H9 (cell line): Measurements from ENCODE around the gene LZTR1. TPM values are rescaled to one million over a fixed set of nuclear protein-coding genes. Genes with fewer than 3 reads are reported as not detected.

Experiments
- DNase-seq: peaks from one replicate; pipeline ENCODE4 v3.0.0-alpha.2; 2017
- H2AFZ ChIP-seq: one replicate; pipeline ENCODE4 v1.6.1; 2013; ENCODE audit warnings: mild to moderate bottlenecking, low read length, control low read depth, moderate library complexity
- H2AK5ac ChIP-seq: 2 replicates; pipeline ENCODE4 v1.6.1; 2013; ENCODE audit warnings: low read length, control low read depth, mixed read lengths; ENCODE audit not compliant: insufficient read length
- H2BK120ac ChIP-seq: one replicate; pipeline ENCODE4 v1.6.1; 2013; ENCODE audit warnings: low read depth, mild to moderate bottlenecking, low read length, control low read depth, inconsistent platforms; ENCODE audit not compliant: poor library complexity, severe bottlenecking
- H2BK12ac ChIP-seq: 2 replicates; pipeline ENCODE4 v1.6.1; 2013; ENCODE audit warnings: low read length, control low read depth, mixed read lengths, low read depth; ENCODE audit not compliant: insufficient read length
- H2BK15ac ChIP-seq: 2 replicates; pipeline ENCODE4 v1.6.1; 2013; ENCODE audit warnings: low read depth, low read length, control low read depth
- H2BK20ac ChIP-seq: one replicate; pipeline ENCODE4 v1.6.1; 2013; ENCODE audit warnings: low read depth, mild to moderate bottlenecking, low read length, control low read depth, inconsistent platforms; ENCODE audit not compliant: poor library complexity, severe bottlenecking
- H2BK5ac ChIP-seq: 2 replicates; pipeline ENCODE4 v1.6.1; 2013; ENCODE audit warnings: low read length, control low read depth, mixed read lengths; ENCODE audit not compliant: insufficient read length
- H3K14ac ChIP-seq: 2 replicates; pipeline ENCODE4 v1.6.1; 2013; ENCODE audit warnings: low read length, control low read depth; ENCODE audit not compliant: insufficient read depth
- H3K18ac ChIP-seq: 2 replicates; pipeline ENCODE4 v1.6.1; 2013; ENCODE audit warnings: low read depth, mild to moderate bottlenecking, mixed read lengths, low read length, control low read depth; ENCODE audit not compliant: insufficient read length
- H3K23ac ChIP-seq: 2 replicates; pipeline ENCODE4 v1.6.1; 2013; ENCODE audit warnings: low read length, control low read depth, mixed read lengths, low read depth; ENCODE audit not compliant: insufficient read length
- H3K23me2 ChIP-seq: 2 replicates; pipeline ENCODE4 v1.6.1; 2013; ENCODE audit warnings: low read depth, mild to moderate bottlenecking, mixed read lengths, low read length, control low read depth; ENCODE audit not compliant: insufficient read length, poor library complexity, severe bottlenecking
- H3K27ac ChIP-seq: 2 replicates; pipeline ENCODE4 v1.5.1; 2013; ENCODE audit warnings: low read length, control low read depth, mixed read lengths, low read depth; ENCODE audit not compliant: insufficient read length
- H3K27me3 ChIP-seq: 2 replicates; pipeline ENCODE4 v1.6.1; 2013; ENCODE audit warnings: low read length, control low read depth, inconsistent platforms; ENCODE audit not compliant: insufficient read depth
- H3K4ac ChIP-seq: 2 replicates; pipeline ENCODE4 v1.6.1; 2013; ENCODE audit warnings: low read depth, mild to moderate bottlenecking, control low read depth, inconsistent platforms, low read length, moderate library complexity
- H3K4me1 ChIP-seq: 2 replicates; pipeline ENCODE4 v1.6.1; 2013; ENCODE audit warnings: low read length, control low read depth, inconsistent platforms; ENCODE audit not compliant: insufficient read depth
- H3K4me2 ChIP-seq: 2 replicates; pipeline ENCODE4 v1.6.1; 2013; ENCODE audit warnings: low read length, control low read depth, mixed read lengths; ENCODE audit not compliant: insufficient read length, insufficient read depth
- H3K56ac ChIP-seq: 2 replicates; pipeline ENCODE4 v1.6.1; 2013; ENCODE audit warnings: low read depth, mild to moderate bottlenecking, mixed read lengths, low read length, control low read depth; ENCODE audit not compliant: insufficient read length
- H3K79me1 ChIP-seq: 2 replicates; pipeline ENCODE4 v1.6.1; 2013; ENCODE audit warnings: low read depth, mild to moderate bottlenecking, moderate library complexity, low read length, control low read depth, inconsistent platforms; ENCODE audit not compliant: insufficient read depth, poor library complexity, severe bottlenecking
- H3K79me2 ChIP-seq: 2 replicates; pipeline ENCODE4 v1.6.1; 2013; ENCODE audit warnings: low read length, control low read depth, inconsistent platforms; ENCODE audit not compliant: insufficient read depth
- H3K9ac ChIP-seq: 2 replicates; pipeline ENCODE4 v1.6.1; 2013; ENCODE audit warnings: low read length, control low read depth, mixed read lengths; ENCODE audit not compliant: insufficient read length; ENCODE audit errors: extremely low read depth
- H3K9me3 ChIP-seq: one replicate; pipeline ENCODE4 v1.6.1; 2013; ENCODE audit warnings: low read depth, low read length, inconsistent platforms; ENCODE audit not compliant: control insufficient read depth
- H3T11ph ChIP-seq: one replicate; pipeline ENCODE4 v1.6.1; 2013; ENCODE audit warnings: mild to moderate bottlenecking, low read length, control low read depth, inconsistent platforms
- H4K20me1 ChIP-seq: one replicate; pipeline ENCODE4 v1.6.1; 2013; ENCODE audit not compliant: control insufficient read depth, insufficient read length, insufficient read depth
- H4K5ac ChIP-seq: 2 replicates; pipeline ENCODE4 v1.6.1; 2013; ENCODE audit warnings: low read depth, mild to moderate bottlenecking, mixed read lengths, low read length, control low read depth; ENCODE audit not compliant: insufficient read length
- H4K8ac ChIP-seq: replicated peaks from 2 replicates; pipeline ENCODE4 v1.6.1; 2013; ENCODE audit warnings: low read length, control low read depth, mixed read lengths, low read depth; ENCODE audit not compliant: insufficient read length
- H4K91ac ChIP-seq: 2 replicates; pipeline ENCODE4 v1.6.1; 2013; ENCODE audit warnings: low read depth, mild to moderate bottlenecking, moderate library complexity, mixed read lengths, low read length, control low read depth; ENCODE audit not compliant: insufficient read length
- H3K27ac Mint-ChIP-seq, 3 experiments: 2 replicates in 2 of 3; 3 replicates in 1 of 3; pipeline ENCODE4 v1.8.0; 2020 to 2021; ENCODE audit warnings: mixed read lengths in 3 of 3, mild to moderate bottlenecking in 1 of 3, moderate library complexity in 1 of 3
- H3K27me3 Mint-ChIP-seq: 2 replicates; pipeline ENCODE4 v1.8.0; 2021; ENCODE audit warnings: low read depth, mild to moderate bottlenecking, moderate library complexity, mixed read lengths
- H3K36me3 Mint-ChIP-seq, 3 experiments: 2 replicates in 2 of 3; 3 replicates in 1 of 3; pipeline ENCODE4 v1.8.0; 2020 to 2021; ENCODE audit warnings: low read depth in 3 of 3, mixed read lengths in 3 of 3; ENCODE audit not compliant: insufficient read depth in 1 of 3
- H3K4me1 Mint-ChIP-seq, 2 experiments: 2 replicates each; pipeline ENCODE4 v1.8.0; 2020; ENCODE audit warnings: mixed read lengths in 2 of 2
- H3K4me3 Mint-ChIP-seq, 2 experiments: 2 replicates in 1 of 2; 3 replicates in 1 of 2; pipeline ENCODE4 v1.8.0; 2020 to 2021; ENCODE audit warnings: mild to moderate bottlenecking in 2 of 2, mixed read lengths in 2 of 2, moderate library complexity in 1 of 2
- H3K9me3 Mint-ChIP-seq, 2 experiments: 2 replicates in 1 of 2; 3 replicates in 1 of 2; pipeline ENCODE4 v1.8.0; 2020; ENCODE audit warnings: mild to moderate bottlenecking in 2 of 2, mixed read lengths in 2 of 2, moderate library complexity in 1 of 2
- WGBS: extraction: QIAGEN DNeasy Blood & Tissue Kit; methylation state at CpG from one replicate; pipeline ENCODE4 v1.1.7; 2013; ENCODE audit warnings: missing lambda C conversion rate, low lambda C conversion rate, mixed read lengths; ENCODE audit not compliant: insufficient read length; ENCODE audit errors: extremely low coverage; 5-methylcytosine and 5-hydroxymethylcytosine counted together
- total RNA-seq: library from RNA; stranded (reverse); gene quantifications from 2 replicates; pipeline ENCODE4 v1.2.1, GENCODE V29; 2021
- TF ChIP-seq, protein P1 (sequence below): fragments of 200-600 bp; sonication (generic); conservative IDR thresholded peaks from 3 replicates; pipeline ENCODE4 v1.8.0; 2021; ENCODE audit warnings: antibody characterized with exemption, mild to moderate bottlenecking

LZTR1 gene
- total RNA-seq, 1 experiment from 2014 or later = 47.0 TPM

DNA sequence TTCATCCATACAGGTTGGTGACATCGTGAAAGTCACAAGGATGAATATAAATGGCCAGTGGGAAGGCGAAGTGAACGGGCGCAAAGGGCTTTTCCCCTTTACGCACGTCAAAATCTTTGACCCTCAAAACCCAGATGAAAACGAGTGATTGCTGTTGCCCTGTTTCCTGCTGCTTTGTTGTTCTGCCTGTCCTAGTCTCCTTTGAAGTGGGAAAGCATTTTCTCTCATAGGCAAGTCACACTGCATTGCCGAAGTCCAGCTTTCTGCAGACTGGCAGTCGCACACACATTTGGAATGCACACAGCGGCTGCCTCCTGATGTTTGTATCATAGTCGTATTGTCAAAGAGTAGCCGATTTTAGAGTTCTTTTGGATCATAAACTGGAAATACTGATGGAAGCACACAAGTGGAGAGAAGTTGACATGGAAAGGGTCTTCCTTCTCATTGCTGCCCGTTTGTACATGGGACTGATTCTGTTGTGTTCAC is 32.4 kb upstream of the LZTR1 start:
- no peak overlapping the region for H3K18ac ChIP-seq
- no peak overlapping the region for H4K8ac ChIP-seq
- H3K4me2 ChIP-seq = no peak overlapping the region
- no peak overlapping the region for H2AK5ac ChIP-seq
- H2BK15ac ChIP-seq = no peak overlapping the region
- no peak overlapping the region for H3K14ac ChIP-seq
- H2BK5ac ChIP-seq = no peak overlapping the region
- H4K5ac ChIP-seq = no peak overlapping the region
- peaks cover 7% of the 10 kb centered on the region for H3K79me1 ChIP-seq
- H3K27me3 ChIP-seq = no peaks in the 10 kb centered on the region
- no peaks in the 10 kb centered on the region for H3K9me3 ChIP-seq
- H3K4me3 Mint-ChIP-seq = no peak overlapping the region
- no peaks in the 10 kb centered on the region for H4K20me1 ChIP-seq
- no peak overlapping the region for H2BK12ac ChIP-seq
- no peaks in the 10 kb centered on the region for H3K27me3 Mint-ChIP-seq
- H3K4me1 ChIP-seq = no peaks in the 10 kb centered on the region
- H3K9ac ChIP-seq = no peak overlapping the region
- no peak overlapping the region for H2AFZ ChIP-seq
- no peak overlapping the region for H3K56ac ChIP-seq
- no peak overlapping the region for H3K4ac ChIP-seq
- H2BK20ac ChIP-seq = no peak overlapping the region
- H3K79me2 ChIP-seq = peaks cover 24% of the 10 kb centered on the region; the same call in 1 of the 2 replicates
- TF ChIP-seq, protein P1, sequence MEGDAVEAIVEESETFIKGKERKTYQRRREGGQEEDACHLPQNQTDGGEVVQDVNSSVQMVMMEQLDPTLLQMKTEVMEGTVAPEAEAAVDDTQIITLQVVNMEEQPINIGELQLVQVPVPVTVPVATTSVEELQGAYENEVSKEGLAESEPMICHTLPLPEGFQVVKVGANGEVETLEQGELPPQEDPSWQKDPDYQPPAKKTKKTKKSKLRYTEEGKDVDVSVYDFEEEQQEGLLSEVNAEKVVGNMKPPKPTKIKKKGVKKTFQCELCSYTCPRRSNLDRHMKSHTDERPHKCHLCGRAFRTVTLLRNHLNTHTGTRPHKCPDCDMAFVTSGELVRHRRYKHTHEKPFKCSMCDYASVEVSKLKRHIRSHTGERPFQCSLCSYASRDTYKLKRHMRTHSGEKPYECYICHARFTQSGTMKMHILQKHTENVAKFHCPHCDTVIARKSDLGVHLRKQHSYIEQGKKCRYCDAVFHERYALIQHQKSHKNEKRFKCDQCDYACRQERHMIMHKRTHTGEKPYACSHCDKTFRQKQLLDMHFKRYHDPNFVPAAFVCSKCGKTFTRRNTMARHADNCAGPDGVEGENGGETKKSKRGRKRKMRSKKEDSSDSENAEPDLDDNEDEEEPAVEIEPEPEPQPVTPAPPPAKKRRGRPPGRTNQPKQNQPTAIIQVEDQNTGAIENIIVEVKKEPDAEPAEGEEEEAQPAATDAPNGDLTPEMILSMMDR = no peak
- no peak overlapping the region for H3T11ph ChIP-seq
- no peak overlapping the region for H4K91ac ChIP-seq
- peak overlapping the region in 2 of 3 experiments; percentile 44 to 75; a peak in 3 of 7 replicates for H3K27ac Mint-ChIP-seq
- WGBS = no CpG with 5 or more reads among the region's 13 CpGs
- peaks cover 23 to 57% (median 57%) of the 10 kb centered on the region in 3 experiments; a peak in 6 of 7 replicates for H3K36me3 Mint-ChIP-seq
- peaks cover 3 to 17% of the 10 kb centered on the region in 2 experiments for H3K4me1 Mint-ChIP-seq
- no peak for DNase-seq
- no peaks in the 10 kb centered on the region for H3K9me3 Mint-ChIP-seq
- no peak overlapping the region for H3K27ac ChIP-seq
- no peak overlapping the region for H3K23ac ChIP-seq
- H2BK120ac ChIP-seq = no peak overlapping the region
- no peaks in the 10 kb centered on the region for H3K23me2 ChIP-seq
